Measurements from ENCODE around the gene HMCN2.

Gene HMCN2

GRCh38 chr9:130325921-130326320 is 60.4 kb downstream of the HMCN2 start:
- no peak for TF ChIP-seq CTCF (IDR thresholded peaks at IDR 0.05; ENCODE audit: insufficient read depth, low read depth, low read length, missing control alignments)
- DNase-seq (ENCODE audit: low read depth): peak; percentile 32
- H3K4me3 ChIP-seq (ENCODE audit: low read length): no peak overlapping the region

GRCh38 chr9:130327070-130327780 is 61.7 kb downstream of the HMCN2 start:
- peak; percentile 23 for TF ChIP-seq CTCF (IDR thresholded peaks at IDR 0.05; ENCODE audit: insufficient read depth, low read depth, low read length, missing control alignments)
- no peak for DNase-seq (ENCODE audit: low read depth)
- H3K4me3 ChIP-seq (ENCODE audit: low read length): no peak overlapping the region

- TF ChIP-seq CTCF (IDR thresholded peaks at IDR 0.05; ENCODE audit: insufficient read depth, low read depth, low read length, missing control alignments): no peak
- no peak overlapping the region for H3K4me3 ChIP-seq (ENCODE audit: low read length)
- peak; percentile 23 for DNase-seq (ENCODE audit: low read depth)
These were observed 62.3 kb downstream of the HMCN2 start for GRCh38 chr9:130327781-130328348.

- H3K4me3 ChIP-seq (ENCODE audit: low read length): no peak overlapping the region
- no peak for DNase-seq (ENCODE audit: low read depth)
- TF ChIP-seq CTCF (IDR thresholded peaks at IDR 0.05; ENCODE audit: insufficient read depth, low read depth, low read length, missing control alignments): no peak
These were observed 62.8 kb downstream of the HMCN2 start for GRCh38 chr9:130328349-130328801.

- no peak for DNase-seq (ENCODE audit: low read depth)
- TF ChIP-seq CTCF (IDR thresholded peaks at IDR 0.05; ENCODE audit: insufficient read depth, low read depth, low read length, missing control alignments): no peak
- H3K4me3 ChIP-seq (ENCODE audit: low read length): no peak overlapping the region
These were observed 63.5 kb downstream of the HMCN2 start for GRCh38 chr9:130329061-130329460.

- TF ChIP-seq CTCF (IDR thresholded peaks at IDR 0.05; ENCODE audit: insufficient read depth, low read depth, low read length, missing control alignments): no peak
- DNase-seq (ENCODE audit: low read depth): peak; percentile 38
- no peak overlapping the region for H3K4me3 ChIP-seq (ENCODE audit: low read length)
These were observed 64.8 kb downstream of the HMCN2 start for GRCh38 chr9:130330202-130330862.

Measured in epithelial cell of esophagus (primary cell).